Amniotic epithelial cell (primary cell): Measurements from ENCODE around the gene SPPL3.
A peak's percentile ranks its signal among the peaks of the same experiment; 100 is the strongest.

Experiments
- DNase-seq: peaks from one replicate; pipeline ENCODE4 v3.0.0-alpha.2; 2010; ENCODE audit warnings: low read depth

Gene SPPL3

DNA sequence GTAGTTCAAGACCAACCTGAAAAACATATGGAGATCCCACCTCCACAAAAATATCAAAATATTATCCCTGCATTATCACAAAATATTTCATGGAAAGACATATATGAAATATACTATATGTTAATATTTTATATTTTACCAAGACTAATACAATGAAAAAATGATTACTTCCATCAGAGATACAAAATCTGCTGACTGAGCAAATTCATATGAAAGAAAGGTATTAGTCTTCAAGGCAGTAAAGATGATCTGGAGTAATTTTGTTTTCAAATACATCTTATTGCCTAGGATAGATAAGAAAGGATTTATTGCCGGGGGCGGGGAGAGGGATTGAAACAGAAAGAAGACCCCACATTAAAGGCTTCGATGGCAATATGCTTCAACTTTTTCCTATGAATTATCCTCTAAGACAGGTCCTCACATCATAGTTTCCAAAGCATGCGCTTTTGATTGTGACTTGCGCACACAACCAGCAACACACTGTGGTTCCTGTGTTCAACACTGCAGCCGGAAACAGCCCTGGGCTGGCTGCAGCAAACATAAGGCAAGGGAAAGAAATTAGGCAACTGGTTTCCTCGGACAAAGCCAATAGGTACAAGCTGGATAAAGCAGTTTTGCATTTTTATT is 83.2 kb downstream of the SPPL3 start:
- DNase-seq: no peak

DNA sequence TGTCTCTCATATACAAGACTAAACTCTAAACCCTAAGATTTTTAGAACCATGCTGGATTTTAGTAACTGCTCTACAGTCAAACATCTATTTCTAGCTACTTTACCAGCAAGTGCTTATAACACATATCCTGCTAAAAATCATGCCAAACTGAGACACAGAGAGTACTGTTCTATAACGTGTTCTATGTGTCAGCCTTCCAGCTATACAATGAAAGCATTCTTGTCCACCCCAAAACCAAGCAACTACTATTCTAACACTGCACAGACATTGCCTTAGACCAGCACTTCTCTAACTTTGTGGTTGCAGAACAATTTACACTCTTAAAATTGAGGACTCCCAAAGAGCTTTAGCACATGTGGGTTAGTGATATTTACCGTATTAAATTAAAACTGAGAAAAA is 85.7 kb downstream of the SPPL3 start:
- no peak for DNase-seq

DNA sequence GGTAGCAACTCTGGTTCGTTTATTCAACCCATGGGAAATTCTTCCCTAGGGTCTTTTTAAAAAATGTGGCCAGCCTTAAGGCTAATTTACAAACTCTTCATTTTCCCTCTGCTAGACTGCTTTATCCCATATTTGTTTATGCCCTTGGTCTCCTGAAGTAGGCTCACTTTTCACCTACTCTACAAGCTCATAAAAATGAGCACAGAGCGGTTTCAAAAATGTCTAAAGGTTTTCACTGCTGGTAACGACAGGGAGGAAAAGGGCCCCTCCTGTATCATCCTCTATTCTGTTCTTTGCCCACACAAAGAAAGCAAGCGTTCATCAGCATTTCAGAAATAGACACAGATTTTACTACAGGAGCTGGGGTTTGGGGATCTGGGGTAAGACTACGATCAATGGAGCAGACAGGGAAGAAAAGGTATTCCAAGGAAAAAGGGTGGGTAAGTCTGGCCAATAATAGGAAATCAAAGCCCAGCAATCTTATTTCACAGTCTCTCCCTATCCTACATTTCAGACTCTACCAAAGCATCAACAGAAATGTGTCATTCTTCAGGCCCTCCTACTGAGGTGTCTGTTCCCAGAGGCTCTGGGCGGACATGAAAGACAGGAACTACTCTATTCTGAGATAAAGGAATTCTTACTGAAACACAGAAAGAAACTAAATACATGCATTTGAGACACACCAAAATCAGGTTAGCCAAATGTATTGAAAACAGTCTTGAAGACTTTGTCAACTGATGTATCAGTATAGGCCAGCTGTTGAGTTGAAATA is 86.4 kb downstream of the SPPL3 start:
- DNase-seq: no peak

DNA sequence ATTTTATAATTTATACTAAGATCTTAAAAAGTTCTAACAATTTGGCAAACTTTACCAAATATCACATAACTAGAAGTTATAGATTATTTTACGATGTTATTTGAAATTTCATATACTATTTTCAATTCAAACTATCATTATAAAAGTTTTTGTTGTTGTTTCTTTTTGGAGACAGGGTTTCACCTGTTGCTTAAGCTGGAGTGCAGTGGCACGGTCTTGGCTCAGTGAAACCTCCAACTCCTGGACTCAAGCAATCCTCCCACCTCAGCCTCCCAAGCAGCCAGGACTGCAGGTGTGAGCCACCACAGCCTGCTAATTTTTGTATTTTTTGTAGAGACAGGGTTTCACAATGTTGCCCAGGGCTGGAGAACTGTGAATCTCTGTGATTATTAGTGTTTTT is 87.8 kb downstream of the SPPL3 start:
- no peak for DNase-seq

DNA sequence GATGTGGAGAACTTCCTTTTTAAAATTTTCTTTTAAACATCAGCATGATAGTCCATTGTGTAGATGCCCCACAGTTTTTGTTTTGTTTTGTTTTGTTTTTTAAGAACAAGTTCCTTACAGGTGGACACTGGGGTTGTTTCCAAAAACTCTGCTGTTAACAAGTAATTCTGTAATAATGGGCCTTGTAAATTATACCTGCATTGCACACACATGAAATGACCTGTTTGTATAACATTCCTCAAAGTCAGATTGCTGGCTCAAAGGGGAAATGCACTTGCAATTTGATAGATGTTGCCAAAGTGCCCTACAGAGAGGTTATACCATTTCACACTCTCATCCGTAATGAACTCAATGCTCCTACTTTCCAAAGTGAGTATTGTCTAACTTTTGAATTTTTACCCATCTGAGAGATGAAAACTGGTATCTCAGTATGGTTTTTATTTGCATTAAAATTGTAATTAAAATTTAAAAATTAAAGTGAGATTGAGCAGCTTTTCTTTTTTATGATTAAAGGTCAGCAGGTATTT is 89.2 kb downstream of the SPPL3 start:
- no peak for DNase-seq

DNA sequence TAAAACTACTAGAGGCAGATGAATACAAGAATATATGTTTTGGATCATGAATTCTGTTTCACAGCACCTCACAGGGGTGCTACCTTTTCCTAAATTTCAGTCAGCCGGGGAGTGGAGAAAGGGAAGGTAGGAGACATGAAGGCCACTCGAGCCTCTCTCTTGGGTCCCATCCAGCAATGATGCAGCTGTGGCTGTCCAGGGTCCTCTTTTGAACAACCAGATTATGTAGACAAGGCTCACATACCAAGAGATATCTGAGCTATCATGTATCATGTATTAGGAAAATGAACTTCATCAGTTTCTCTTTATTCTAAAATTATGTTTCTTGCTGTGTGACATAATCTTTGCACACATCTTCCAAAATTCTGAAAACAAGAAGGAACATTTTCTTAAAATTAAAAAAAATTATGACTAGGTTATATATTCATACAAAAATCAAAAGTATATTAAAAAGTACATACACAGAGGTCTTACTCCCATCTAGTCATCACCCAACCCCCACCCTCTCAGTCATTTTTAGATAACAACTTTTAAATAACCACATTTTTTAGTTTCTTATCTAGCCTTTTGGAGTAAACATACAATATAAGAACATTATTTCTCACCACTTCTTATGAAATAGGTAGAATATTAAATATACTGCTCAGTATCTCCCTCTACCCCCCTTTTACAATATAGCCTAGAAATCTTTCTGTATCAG is 89.8 kb downstream of the SPPL3 start:
- DNase-seq: peak; percentile 54

DNA sequence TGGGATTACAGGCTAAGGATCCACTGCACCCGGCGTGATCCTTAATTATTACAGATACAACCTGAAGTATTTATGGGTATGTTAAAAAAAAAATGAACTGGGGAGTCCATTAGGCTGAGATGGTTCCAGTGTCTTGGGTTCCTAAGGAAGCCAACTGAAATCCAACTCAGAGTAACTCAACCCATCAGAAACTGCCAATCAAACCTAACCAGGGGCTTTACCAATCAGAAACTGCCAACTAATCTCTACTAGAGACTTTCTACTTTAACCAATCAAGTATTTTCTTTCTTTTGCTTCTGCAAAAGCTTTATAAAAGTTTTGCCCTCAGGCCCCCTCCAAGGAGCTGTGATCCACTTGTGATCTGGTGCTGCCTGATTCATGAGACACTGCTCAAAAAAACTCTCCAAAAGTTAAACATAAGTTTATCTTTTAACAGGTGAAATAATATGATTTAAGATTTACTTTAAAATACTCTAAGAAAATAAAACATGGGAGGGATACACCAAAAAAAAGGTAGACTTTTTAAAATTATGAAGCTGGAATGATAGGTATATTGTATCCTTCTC is 90.5 kb downstream of the SPPL3 start:
- DNase-seq: no peak

DNA sequence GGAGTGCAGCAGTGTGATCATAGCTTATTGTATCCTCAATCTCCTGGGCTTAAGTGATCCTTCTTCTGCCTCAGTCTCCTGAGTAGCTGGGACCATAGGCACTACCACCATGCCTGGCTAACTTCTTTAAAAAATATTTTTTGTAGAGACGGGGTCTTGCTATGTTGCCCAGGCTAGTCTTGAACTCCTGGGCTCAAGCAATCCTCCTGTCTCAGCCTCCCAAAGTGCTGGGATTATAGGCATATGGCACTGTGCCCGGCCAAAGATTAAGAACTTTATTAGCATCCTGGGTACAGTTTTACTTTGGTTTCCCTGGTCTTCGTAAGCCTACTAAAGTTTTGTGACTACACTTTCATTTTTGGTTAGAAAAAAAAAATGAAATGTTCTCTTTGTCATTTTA is 94.1 kb downstream of the SPPL3 start:
- DNase-seq: no peak

DNA sequence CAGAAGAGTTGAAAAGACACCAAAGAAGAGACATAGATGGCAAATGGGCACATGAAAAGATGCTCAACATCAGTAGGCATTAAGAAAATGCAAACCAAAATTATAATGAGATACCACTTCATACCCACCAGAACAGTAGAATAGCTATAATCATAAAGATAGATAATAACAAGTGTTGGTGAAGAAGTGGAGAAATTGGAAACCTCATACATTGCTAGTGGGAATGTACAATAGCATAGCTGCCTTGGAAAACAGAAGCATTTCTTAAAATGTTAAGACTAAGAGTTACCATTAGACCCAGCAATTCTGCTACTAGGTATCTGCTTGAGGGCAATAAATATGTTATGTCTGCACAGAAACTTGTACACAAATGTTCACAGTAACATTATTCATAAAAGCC is 99.7 kb downstream of the SPPL3 start:
- DNase-seq: no peak

DNA sequence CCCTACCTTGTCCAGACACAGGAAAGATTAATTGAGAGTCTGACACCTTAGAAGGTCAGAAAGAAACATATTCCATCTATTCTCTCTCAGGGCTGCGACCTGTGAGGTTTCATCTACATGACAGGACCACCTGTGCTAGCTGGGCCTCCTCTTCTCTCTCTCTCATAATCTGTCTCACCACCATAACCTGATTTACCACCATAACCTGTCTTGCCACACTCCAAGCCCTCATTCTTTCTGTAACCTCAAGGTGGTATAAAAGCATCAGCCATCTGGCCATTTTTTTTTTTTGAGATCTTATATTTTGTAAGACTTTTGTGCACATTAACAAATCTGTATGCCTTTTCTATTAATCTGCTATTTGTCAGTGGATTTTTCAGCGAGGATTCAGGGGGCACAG is 103.0 kb downstream of the SPPL3 start:
- DNase-seq: no peak

DNA sequence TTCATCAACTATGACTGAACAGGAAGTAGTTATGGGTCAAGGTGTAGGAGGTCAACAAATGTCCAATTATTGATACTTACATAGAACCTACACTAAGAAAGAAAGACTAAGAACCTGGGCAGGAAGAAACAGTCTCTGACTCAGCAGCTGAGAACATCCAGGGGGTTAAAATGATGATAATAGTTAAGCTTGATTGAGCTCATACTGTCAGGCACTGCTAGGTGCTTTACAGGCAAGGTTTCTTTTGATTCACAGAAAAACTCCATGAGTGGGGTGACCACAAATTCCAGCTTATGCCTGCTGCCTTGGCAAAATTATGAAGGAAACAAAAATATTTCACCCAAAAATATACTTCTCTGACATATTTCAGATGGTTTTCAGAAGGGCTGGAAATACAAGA is 103.5 kb downstream of the SPPL3 start:
- peak; percentile 46 for DNase-seq

DNA sequence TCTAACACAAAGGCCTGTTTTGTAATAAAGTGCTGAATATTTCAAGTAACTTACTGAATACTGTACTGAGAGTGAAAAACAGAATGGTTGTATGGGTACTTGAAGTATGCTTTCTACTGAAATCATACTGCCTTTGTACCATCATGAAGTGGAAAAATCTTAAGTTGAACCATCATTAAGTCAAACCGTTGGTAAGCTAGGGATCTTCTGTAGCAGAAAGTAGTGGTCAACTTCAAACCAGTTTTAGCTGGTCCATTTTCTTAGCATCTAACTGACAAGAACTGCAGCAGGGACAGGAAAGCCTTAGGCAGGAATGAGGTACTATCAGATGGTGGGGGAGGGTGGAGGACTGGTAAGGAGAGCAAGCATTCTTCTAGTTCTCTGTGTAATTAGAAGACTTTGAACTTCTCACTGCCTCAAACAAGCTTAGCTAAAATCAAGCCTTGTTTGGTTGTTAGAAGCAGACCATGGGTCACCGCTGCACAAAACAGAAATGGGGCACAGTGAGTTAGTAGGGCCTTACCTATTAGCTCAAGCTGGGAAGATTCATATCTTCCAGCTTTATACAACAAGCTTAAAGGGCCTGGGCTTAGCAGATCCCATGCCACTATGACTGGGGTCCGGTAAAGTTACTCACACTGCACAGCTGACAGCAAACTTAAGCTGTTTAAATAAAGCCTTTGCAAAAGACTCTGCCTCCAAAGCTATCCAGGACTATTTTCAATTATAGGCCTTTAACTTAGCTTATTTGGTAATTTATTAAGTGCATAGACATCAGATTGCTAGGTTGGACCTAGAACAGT is 104.7 kb downstream of the SPPL3 start:
- no peak for DNase-seq

DNA sequence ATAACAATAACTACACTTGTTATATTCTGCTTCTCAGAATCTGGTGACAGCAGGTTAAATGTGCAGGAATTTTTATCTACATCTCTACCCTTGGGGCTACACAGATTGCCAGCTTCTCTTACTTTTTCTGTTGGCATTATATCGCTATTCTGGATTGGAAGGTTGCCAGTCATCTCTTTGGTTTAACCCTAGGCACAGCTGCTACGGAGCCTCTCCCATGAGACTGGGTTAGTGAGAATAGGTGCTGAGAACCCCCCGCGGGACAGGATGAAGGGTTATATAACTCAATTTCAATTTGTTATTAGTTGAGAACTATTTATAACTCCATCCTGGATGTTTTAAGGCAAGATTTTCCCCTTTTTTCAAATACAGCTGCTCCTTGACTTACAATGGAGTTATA is 105.5 kb downstream of the SPPL3 start:
- DNase-seq: no peak

DNA sequence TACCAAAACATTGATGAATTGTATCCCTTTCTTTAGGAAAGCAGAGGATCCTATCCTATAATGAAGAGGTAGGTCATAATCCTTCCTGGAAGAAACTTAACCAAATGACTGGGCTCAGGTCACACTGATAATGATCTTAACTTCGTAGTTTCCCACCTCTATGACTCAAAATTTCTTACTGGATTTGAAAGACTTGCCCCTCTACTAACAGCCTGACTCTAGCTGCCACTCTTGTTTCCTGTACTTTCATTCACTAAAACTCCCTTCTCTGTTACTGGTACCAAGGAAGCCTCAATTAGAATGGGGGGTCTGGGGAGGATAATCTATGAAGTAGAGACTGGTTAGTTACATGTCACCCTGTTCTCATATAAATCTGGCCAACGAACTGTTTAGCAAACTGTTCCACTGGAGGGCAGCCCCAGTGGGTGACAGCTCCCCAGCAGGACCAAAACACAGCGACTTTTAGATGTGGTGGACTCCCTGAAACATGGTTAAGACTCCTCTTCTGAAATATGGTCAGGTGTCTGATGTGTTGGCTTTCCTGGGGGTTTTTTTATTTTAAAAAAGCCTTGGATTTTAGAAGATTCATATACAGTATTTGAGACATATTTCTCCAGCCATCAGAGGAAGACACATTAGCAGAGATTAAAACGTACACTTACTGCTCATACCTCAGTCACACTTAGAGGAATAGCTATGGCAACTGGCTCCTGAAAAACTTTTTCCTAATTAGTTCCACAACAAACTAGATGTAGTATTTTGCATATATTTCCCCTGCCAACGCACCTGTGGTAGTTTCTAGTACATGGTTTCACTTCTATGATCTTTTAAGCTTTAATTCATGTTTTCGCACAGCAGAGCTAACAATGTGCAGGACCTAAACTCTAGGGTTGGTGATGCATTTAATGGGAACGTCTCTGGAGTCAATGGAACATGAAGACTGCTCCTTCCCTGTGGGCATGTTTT is 106.2 kb downstream of the SPPL3 start:
- DNase-seq: no peak

DNA sequence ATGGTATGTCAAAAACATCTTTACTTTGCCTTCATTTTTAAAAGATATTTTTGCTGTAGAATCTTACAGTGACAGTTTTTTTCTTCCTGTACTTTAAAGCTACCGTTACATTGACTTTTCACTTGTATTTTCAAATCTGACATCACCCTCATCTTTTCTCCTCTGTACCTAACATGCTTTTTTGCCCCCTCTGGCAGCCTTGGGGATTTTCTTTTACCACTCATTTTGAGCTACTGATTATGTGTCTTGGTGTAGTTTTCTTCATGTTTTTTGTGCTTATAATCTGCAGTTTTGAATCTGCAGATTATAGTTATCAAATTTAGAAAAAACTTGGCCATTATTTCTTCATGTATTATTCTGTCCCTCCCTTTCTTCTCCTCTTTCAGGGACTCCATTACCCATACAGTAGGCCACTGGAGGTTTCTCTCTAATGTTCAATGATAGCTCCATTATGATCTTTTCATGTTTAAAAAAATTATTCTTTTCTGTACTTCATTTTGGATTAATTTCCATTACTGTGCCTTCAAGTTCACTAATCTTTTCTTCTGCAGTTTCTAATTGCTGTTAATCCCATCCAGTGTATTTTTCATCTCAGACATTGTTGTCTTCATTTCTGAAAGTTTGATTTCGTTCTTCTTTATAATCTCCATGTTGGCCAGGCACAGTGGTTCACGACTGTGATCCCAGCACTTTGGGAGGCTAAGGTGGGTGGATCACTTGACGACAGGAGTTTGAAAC is 108.5 kb downstream of the SPPL3 start:
- no peak for DNase-seq

DNA sequence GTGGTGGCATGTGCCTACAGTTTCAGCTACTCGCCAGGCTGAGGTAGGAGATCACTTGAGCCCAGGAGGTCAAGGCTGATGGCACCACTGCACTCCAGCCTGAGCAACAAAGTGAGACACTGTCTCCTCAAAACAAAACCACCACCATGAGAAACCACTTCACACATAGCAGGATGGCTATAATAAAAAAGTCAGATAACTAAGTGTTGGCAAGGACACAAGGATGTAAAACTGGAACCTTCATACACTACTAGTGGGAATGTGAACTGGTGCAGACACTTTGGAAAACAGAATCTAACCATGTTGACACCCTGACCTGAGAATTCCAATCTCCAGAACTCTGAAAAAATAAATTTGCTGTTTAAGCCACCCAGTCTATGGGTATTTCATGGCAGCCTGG is 110.8 kb downstream of the SPPL3 start:
- DNase-seq: no peak

DNA sequence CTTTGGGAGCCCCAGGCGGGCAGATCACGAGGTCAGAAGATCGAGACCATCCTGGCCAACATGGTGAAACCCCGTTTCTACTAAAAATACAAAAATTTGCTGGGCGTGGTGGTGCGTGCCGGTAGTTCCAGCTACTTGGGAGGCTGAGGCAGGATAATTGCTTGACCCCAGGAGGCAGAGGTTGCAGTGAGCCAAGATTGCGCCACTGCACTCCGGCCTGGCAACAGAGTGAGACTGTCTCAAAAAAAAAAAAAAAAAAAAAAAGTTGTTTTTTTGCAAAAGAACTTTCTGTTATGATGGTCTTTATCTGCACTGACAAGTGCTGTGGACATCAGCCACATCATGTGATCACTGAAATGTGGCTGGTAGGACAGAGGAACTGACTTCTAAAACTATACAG is 111.7 kb downstream of the SPPL3 start:
- peak; percentile 39 for DNase-seq

DNA sequence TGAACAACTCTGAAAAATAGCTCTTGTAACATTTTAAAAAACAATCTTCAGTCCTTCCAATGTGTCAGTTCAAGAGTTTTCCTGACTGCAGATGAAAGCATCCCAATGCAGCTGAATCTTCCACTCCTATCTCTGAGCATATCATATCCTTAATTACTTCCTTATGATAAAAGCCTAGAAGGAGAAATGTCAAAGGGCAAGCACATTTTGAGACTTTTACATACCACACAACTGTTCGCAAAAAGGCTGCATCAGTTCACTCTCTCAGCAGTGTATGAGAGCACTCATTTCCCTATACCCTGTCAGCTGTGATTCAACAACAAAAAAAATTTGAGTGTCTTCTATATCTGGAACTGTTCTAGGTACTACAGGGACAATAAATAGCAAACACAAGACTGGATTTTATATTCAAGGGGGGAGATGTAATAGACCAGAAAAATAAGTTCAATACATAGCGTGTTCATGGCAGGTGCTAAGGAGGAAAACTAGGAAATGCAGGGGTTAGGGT is 112.4 kb downstream of the SPPL3 start:
- no peak for DNase-seq

DNA sequence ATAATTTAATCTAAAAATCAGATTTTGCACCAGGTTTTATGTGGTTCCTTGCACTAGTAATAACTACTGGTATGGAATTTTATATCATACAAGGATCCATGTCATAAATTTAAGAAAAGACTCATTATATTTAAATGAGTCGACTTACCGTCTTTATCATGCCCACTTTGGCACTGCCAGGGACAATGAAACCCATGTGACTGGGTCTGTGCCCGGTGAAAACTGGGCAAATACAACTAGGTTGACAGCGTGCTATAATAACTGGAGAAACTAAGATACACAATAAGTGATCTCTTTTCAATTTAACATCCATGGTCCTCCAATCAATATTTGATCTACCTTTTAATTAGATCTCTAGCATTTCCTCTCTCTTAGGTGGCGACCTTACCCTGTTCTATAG is 114.0 kb downstream of the SPPL3 start:
- DNase-seq: no peak

DNA sequence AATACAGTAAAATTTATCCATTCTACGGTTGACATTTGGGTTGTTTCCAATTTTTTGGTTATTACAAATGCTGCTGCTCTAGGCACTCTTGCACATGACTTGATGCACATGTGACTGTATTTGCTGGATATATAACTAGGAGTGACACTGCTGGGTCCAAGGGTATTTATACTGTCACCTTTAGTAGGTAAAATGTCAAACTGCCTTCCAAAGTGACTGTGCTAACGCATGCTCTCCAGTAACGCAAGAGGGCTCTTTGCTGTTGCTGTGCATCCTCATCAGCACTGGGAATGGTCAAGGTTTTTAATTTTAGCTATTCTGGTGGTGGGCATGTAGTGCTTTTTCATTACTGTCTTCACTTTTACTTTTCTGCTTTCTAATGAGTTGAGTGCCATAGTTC is 116.3 kb downstream of the SPPL3 start:
- no peak for DNase-seq
